OCI-LY7 (cell line): Measurements from ENCODE around the gene CAPN14. TPM values are rescaled to one million over a fixed set of nuclear protein-coding genes. Genes with fewer than 3 reads are reported as not detected.

Source experiments
- BruUV-seq: library from RNA; stranded (reverse); fragments of 400-500 nt; replicated peaks from 2 replicates; lab custom pipeline; 2021; lab: Mats Ljungman, UMichigan
- CTCF ChIA-PET: fragments of 300-600 bp; sonication (Branson Sonifier 250); formaldehyde crosslinking; loops from one replicate; lab custom pipeline; 2022; ENCODE audit warnings: antibody characterized with exemption; ENCODE audit not compliant: unreplicated experiment; lab: Charles Lee
- POLR2A ChIA-PET: fragments of 300-600 bp; sonication (Branson Sonifier 250); formaldehyde crosslinking; loops from one replicate; lab custom pipeline; 2022; ENCODE audit warnings: antibody characterized with exemption; lab: Charles Lee
- DNase-seq: peaks from one replicate; pipeline ENCODE4 v3.0.0-alpha.2; 2015; ENCODE audit warnings: low spot score
- H2AFZ ChIP-seq: fragments of 200-600 bp; sonication (generic), shearing (Covaris generic); 2 replicates; pipeline ENCODE4 v1.6.1; 2014; ENCODE audit warnings: mild to moderate bottlenecking, antibody characterized with exemption, low read length, moderate library complexity
- H3K27ac ChIP-seq: fragments of 200-600 bp; sonication (generic); 2 replicates; pipeline ENCODE4 v1.5.1; 2014; ENCODE audit warnings: mixed run types, low read depth, mild to moderate bottlenecking, moderate library complexity, low read length, inconsistent platforms; ENCODE audit not compliant: poor library complexity, severe bottlenecking
- H3K36me3 ChIP-seq: fragments of 200-600 bp; sonication (generic); 2 replicates; pipeline ENCODE4 v1.6.1; 2014; ENCODE audit warnings: mild to moderate bottlenecking, antibody characterized with exemption, low read length, moderate library complexity, mixed read lengths; ENCODE audit not compliant: insufficient read depth
- H3K4me1 ChIP-seq: fragments of 200-600 bp; sonication (generic); 2 replicates; pipeline ENCODE4 v1.5.1; 2014; ENCODE audit warnings: mild to moderate bottlenecking, low read length; ENCODE audit not compliant: insufficient read depth, poor library complexity, severe bottlenecking
- H3K4me2 ChIP-seq: fragments of 200-600 bp; sonication (generic); 2 replicates; pipeline ENCODE4 v1.6.1; 2014; ENCODE audit warnings: mild to moderate bottlenecking, low read length
- H3K4me3 ChIP-seq: fragments of 200-600 bp; sonication (generic); 2 replicates; pipeline ENCODE4 v1.5.1; 2014; ENCODE audit warnings: mild to moderate bottlenecking, low read depth, low read length; ENCODE audit not compliant: poor library complexity, severe bottlenecking
- H3K79me2 ChIP-seq: fragments of 200-600 bp; sonication (generic); 2 replicates; pipeline ENCODE4 v1.6.1; 2016; ENCODE audit warnings: low read depth, mild to moderate bottlenecking, low read length, moderate library complexity, mixed read lengths; ENCODE audit not compliant: insufficient read depth
- H3K9me2 ChIP-seq: fragments of 200-600 bp; sonication (generic); 2 replicates; pipeline ENCODE4 v1.6.1; 2016; ENCODE audit warnings: mild to moderate bottlenecking, low read length, mixed read lengths; ENCODE audit not compliant: insufficient read depth
- H3K9me3 ChIP-seq: fragments of 200-600 bp; sonication (generic); 2 replicates; pipeline ENCODE4 v1.6.1; 2014; ENCODE audit warnings: mild to moderate bottlenecking, mixed run types, low read length, mixed read lengths
- H4K20me1 ChIP-seq: fragments of 200-600 bp; sonication (generic); 2 replicates; pipeline ENCODE4 v1.6.1; 2014; ENCODE audit warnings: mild to moderate bottlenecking, antibody characterized with exemption, low read length, moderate library complexity, mixed read lengths; ENCODE audit not compliant: insufficient read depth
- EZH2phosphoT487 ChIP-seq: fragments of 200-600 bp; sonication (generic); IDR thresholded peaks from 2 replicates; pipeline ENCODE4 v1.6.1; 2018; ENCODE audit warnings: low read depth, borderline replicate concordance, mild to moderate bottlenecking, mixed run types, antibody characterized with exemption, low read length, moderate library complexity, mixed read lengths
- intact Hi-C: fragments of 100-400 bp; cut with micrococcal nuclease; formaldehyde crosslinking; loops from one replicate; pipeline ENCODE4 v1.10.0; 2022; ENCODE audit not compliant: unreplicated experiment
- total RNA-seq, 2 experiments: library from RNA; depleted of rRNA in 1 of 2; stranded (reverse); fragments of >200 nt in 1 of 2; shearing (Covaris generic) in 1 of 2; gene quantifications; 2 replicates each; pipeline ENCODE4 v1.2.3, GENCODE V29; 2014 to 2022
- TF ChIP-seq, protein P1 (sequence below): fragments of 200-600 bp; sonication (generic); conservative IDR thresholded peaks from 2 replicates; pipeline ENCODE4 v1.5.1; 2014; ENCODE audit warnings: mild to moderate bottlenecking, antibody characterized with exemption, low read length, moderate library complexity, mixed read lengths

CAPN14 gene
- total RNA-seq, 2 experiments from 2014 or later: 1.4 to 4.0 TPM

DNA sequence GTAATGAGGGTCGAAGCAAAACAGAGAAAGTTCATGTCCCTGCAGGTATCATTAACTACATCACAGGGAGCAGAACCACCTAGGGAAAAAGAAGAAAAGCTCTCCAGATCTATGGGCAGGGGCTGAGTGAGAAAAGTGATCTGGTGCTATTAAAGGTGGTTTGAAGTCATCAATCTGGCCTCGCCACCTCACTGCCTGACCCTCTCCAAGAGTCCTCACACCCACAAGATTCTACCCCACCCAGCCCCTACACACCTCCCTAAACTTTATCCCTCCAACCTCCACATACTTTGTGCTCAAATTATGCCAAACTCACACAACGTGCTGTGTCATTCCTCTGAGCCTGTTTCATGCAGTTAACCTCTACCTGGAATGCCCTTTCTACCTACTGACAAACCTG, 81.3 kb downstream of the CAPN14 start:
- Histone ChIP-seq H3K4me2 (peak overlapping the region; percentile 88), H3K4me1 (peaks cover 34% of the 10 kb centered on the region), H4K20me1 (peaks cover 8% of the 10 kb centered on the region; the same call in 1 of the 2 replicates), H3K79me2 (peaks cover 50% of the 10 kb centered on the region), H3K27ac (no peak overlapping the region), H3K9me2 (no peaks in the 10 kb centered on the region), H3K9me3 (no peaks in the 10 kb centered on the region), H3K36me3 (peaks cover 4% of the 10 kb centered on the region), H2AFZ (no peak overlapping the region), H3K4me3 (peak overlapping the region; percentile 80)
- DNase-seq: no peak
- no peak for TF ChIP-seq EZH2phosphoT487
- TF ChIP-seq, protein P1, sequence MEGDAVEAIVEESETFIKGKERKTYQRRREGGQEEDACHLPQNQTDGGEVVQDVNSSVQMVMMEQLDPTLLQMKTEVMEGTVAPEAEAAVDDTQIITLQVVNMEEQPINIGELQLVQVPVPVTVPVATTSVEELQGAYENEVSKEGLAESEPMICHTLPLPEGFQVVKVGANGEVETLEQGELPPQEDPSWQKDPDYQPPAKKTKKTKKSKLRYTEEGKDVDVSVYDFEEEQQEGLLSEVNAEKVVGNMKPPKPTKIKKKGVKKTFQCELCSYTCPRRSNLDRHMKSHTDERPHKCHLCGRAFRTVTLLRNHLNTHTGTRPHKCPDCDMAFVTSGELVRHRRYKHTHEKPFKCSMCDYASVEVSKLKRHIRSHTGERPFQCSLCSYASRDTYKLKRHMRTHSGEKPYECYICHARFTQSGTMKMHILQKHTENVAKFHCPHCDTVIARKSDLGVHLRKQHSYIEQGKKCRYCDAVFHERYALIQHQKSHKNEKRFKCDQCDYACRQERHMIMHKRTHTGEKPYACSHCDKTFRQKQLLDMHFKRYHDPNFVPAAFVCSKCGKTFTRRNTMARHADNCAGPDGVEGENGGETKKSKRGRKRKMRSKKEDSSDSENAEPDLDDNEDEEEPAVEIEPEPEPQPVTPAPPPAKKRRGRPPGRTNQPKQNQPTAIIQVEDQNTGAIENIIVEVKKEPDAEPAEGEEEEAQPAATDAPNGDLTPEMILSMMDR: no peak
- POLR2A ChIA-PET: no interaction called here
- intact Hi-C loops: loop anchor here (2.0 kb wide), 1 partner anchor 119 kb away; no protein-coding TSS in a partner anchor
- BruUV-seq: no TSS peak
- CTCF ChIA-PET: no interaction called here

DNA sequence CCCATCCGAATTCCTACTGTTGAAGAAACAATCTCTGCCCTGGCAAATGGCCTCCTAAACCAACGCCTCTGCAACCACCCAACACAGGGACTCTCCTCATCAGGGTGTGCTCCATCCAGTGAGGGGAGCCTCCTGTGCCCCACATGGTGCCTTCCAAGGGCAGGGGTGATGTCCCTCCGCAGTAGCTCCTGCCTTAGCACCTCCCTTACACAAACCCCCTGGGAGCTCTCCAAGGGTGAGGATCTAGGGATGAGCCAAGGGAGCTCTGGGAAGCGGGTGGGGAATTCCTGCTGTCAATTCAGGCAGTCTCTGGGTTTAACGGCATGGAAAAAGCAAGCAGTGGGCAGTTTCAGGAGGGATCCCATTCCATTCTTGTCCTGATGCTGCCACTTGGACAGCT, 82.8 kb downstream of the CAPN14 start:
- DNase-seq: no peak
- Histone ChIP-seq H3K9me2 (no peaks in the 10 kb centered on the region), H3K36me3 (peaks cover 4% of the 10 kb centered on the region), H3K4me2 (no peak overlapping the region), H3K4me1 (peaks cover 34% of the 10 kb centered on the region), H3K79me2 (peaks cover 50% of the 10 kb centered on the region), H3K9me3 (no peaks in the 10 kb centered on the region), H3K4me3 (no peak overlapping the region), H3K27ac (no peak overlapping the region), H2AFZ (no peak overlapping the region), H4K20me1 (peaks cover 8% of the 10 kb centered on the region; the same call in 1 of the 2 replicates)
- intact Hi-C loops: no loop called here
- ChIA-PET CTCF (no interaction called here), POLR2A (no interaction called here)
- no TSS peak for BruUV-seq
- TF ChIP-seq, protein P1: no peak
- TF ChIP-seq EZH2phosphoT487: no peak

DNA sequence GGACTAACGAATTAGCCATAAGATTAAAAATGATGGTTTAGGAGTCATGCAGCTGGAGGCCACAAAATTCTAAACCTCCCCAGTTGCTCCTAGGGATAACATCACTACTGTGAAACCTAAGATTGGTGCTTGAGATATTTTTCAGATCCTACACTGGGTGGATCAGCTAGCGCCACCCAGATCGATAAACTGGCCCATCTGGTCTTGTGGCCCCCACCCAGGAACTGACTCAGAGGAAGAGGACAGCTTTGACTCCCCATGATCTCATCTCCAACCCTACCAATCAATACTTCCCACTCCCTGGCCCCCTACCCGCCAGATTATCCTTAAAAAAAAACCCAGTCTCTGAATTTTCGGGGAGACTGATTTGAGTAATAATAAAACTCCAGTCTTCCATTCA, 84.5 kb downstream of the CAPN14 start:
- no peak overlapping the region for H3K4me2 ChIP-seq
- peaks cover 24% of the 10 kb centered on the region for H3K4me1 ChIP-seq
- H3K9me2 ChIP-seq: no peaks in the 10 kb centered on the region
- peaks cover 57% of the 10 kb centered on the region for H3K79me2 ChIP-seq
- peaks cover 4% of the 10 kb centered on the region for H3K36me3 ChIP-seq
- TF ChIP-seq EZH2phosphoT487: no peak
- TF ChIP-seq, protein P1: no peak
- H2AFZ ChIP-seq: no peak overlapping the region
- no peak for DNase-seq
- intact Hi-C loops: no loop called here
- peaks cover 13% of the 10 kb centered on the region; the same call in 1 of the 2 replicates for H4K20me1 ChIP-seq
- no peak overlapping the region for H3K4me3 ChIP-seq
- ChIA-PET POLR2A (no interaction called here), CTCF (no interaction called here)
- no TSS peak for BruUV-seq
- H3K9me3 ChIP-seq: no peaks in the 10 kb centered on the region
- no peak overlapping the region for H3K27ac ChIP-seq
